ENCODE results near the gene NOTCH1. TPM values are rescaled to one million over a fixed set of nuclear protein-coding genes. Genes with fewer than 3 reads are reported as not detected.
"Not testable (repeated sequence)": the region's sequence is repeated elsewhere in the genome, so short reads cannot be mapped to it uniquely, and the experiment has no call there.

NOTCH1 gene
- total and polyA plus RNA-seq, 5 donors = 10.8 to 31.9 (median 27.8) TPM

GRCh38 chr9:136578626-136578914 is 32.7 kb upstream of the NOTCH1 start:
- intact Hi-C loops (cut with DNase I) = no loop called here
- WGBS = 50% methylated on average over 7 of the region's 7 CpGs
- no peak overlapping the region for H3K4me3 ChIP-seq (ENCODE audit: low read length)
- H3K9me3 ChIP-seq (ENCODE audit: control insufficient read depth, low read length) = no peaks in the 10 kb centered on the region
- no peaks in the 10 kb centered on the region for H3K27me3 ChIP-seq (ENCODE audit: control insufficient read depth, insufficient read depth)
- H3K27ac ChIP-seq (ENCODE audit: low read length) = no peak overlapping the region
- peak in 1 of 3 donors; percentile 64 for DNase-seq
- peak in 1 of 2 donors; percentile 31 for ATAC-seq
- H3K4me1 ChIP-seq (ENCODE audit: control insufficient read depth, insufficient read depth, low read length) = no peaks in the 10 kb centered on the region

- 70% methylated on average over 27 of the region's 27 CpGs for WGBS
- no peak overlapping the region for H3K4me3 ChIP-seq (ENCODE audit: low read length)
- no peaks in the 10 kb centered on the region for H3K27me3 ChIP-seq (ENCODE audit: control insufficient read depth, insufficient read depth)
- H3K27ac ChIP-seq (ENCODE audit: low read length) = no peak overlapping the region
- intact Hi-C loops (cut with DNase I) = no loop called here
- no peaks in the 10 kb centered on the region for H3K4me1 ChIP-seq (ENCODE audit: control insufficient read depth, insufficient read depth, low read length)
- ATAC-seq (peak in 1 of 2 donors; percentile 4), DNase-seq (peak in 2 of 3 donors; percentile 45 to 52)
- H3K9me3 ChIP-seq (ENCODE audit: control insufficient read depth, low read length) = no peaks in the 10 kb centered on the region
Measured at GRCh38 chr9:136577941-136578625, 32.2 kb upstream of the NOTCH1 start.

GRCh38 chr9:136576269-136576626 is 30.4 kb upstream of the NOTCH1 start:
- WGBS = 72% methylated on average over 8 of the region's 8 CpGs

GRCh38 chr9:136575626-136576268 is 29.9 kb upstream of the NOTCH1 start:
- DNase-seq (peak in 2 of 3 donors; percentile 21 to 53), ATAC-seq (no peak)
- intact Hi-C loops (cut with DNase I) = no loop called here
- Histone ChIP-seq H3K9me3 (ENCODE audit: control insufficient read depth, low read length) (no peaks in the 10 kb centered on the region), H3K4me3 (ENCODE audit: low read length) (no peak overlapping the region), H3K27ac (ENCODE audit: low read length) (no peak overlapping the region), H3K27me3 (ENCODE audit: control insufficient read depth, insufficient read depth) (no peaks in the 10 kb centered on the region), H3K4me1 (ENCODE audit: control insufficient read depth, insufficient read depth, low read length) (peaks cover 10% of the 10 kb centered on the region)
- 83% methylated on average over 21 of the region's 21 CpGs for WGBS

More at GRCh38 chr9:136576269-136576626, 30.4 kb upstream of the NOTCH1 start:
- Histone ChIP-seq H3K4me1 (ENCODE audit: control insufficient read depth, insufficient read depth, low read length) (peaks cover 7% of the 10 kb centered on the region), H3K27me3 (ENCODE audit: control insufficient read depth, insufficient read depth) (no peaks in the 10 kb centered on the region), H3K9me3 (ENCODE audit: control insufficient read depth, low read length) (no peaks in the 10 kb centered on the region), H3K27ac (ENCODE audit: low read length) (no peak overlapping the region), H3K4me3 (ENCODE audit: low read length) (no peak overlapping the region)
- DNase-seq (peak; percentile 54 to 72 (median 62)), ATAC-seq (peak; percentile 37 to 39)
- intact Hi-C loops (cut with DNase I) = no loop called here

- H3K9me3 ChIP-seq (ENCODE audit: control insufficient read depth, low read length); H3K4me3 ChIP-seq (ENCODE audit: low read length); H3K27me3 ChIP-seq (ENCODE audit: control insufficient read depth, insufficient read depth); ATAC-seq; H3K27ac ChIP-seq (ENCODE audit: low read length); H3K4me1 ChIP-seq (ENCODE audit: control insufficient read depth, insufficient read depth, low read length); intact Hi-C loops (cut with DNase I): not testable (repeated sequence)
- peak in 2 of 3 donors; percentile 20 to 29 for DNase-seq
- WGBS = 91% methylated on average over 16 of the region's 16 CpGs
Measured at GRCh38 chr9:136574606-136575005, 28.8 kb upstream of the NOTCH1 start.

- peak overlapping the region; percentile 39 for H3K27ac ChIP-seq (ENCODE audit: low read length)
- DNase-seq = peak in 2 of 3 donors; percentile 64 to 72
Measured at GRCh38 chr9:136572828-136573625, 27.2 kb upstream of the NOTCH1 start.

GRCh38 chr9:136572003-136572827 is 26.4 kb upstream of the NOTCH1 start:
- H3K4me1 ChIP-seq (ENCODE audit: control insufficient read depth, insufficient read depth, low read length) = peaks cover 19% of the 10 kb centered on the region
- H3K27me3 ChIP-seq (ENCODE audit: control insufficient read depth, insufficient read depth) = no peaks in the 10 kb centered on the region
- ATAC-seq (peak; percentile 65 to 70), DNase-seq (peak; percentile 68 to 86 (median 85))
- 30% methylated on average over 17 of the region's 17 CpGs for WGBS
- no peak overlapping the region for H3K4me3 ChIP-seq (ENCODE audit: low read length)
- H3K9me3 ChIP-seq (ENCODE audit: control insufficient read depth, low read length) = no peaks in the 10 kb centered on the region
- intact Hi-C loops (cut with DNase I) = no loop called here
- H3K27ac ChIP-seq (ENCODE audit: low read length) = peak overlapping the region; percentile 39

More at GRCh38 chr9:136572828-136573625, 27.2 kb upstream of the NOTCH1 start:
- Histone ChIP-seq H3K4me3 (ENCODE audit: low read length) (no peak overlapping the region), H3K4me1 (ENCODE audit: control insufficient read depth, insufficient read depth, low read length) (peaks cover 13% of the 10 kb centered on the region), H3K27me3 (ENCODE audit: control insufficient read depth, insufficient read depth) (no peaks in the 10 kb centered on the region), H3K9me3 (ENCODE audit: control insufficient read depth, low read length) (no peaks in the 10 kb centered on the region)
- intact Hi-C loops (cut with DNase I) = no loop called here
- WGBS = 64% methylated on average over 34 of the region's 34 CpGs
- no peak for ATAC-seq

- intact Hi-C loops (cut with DNase I) = no loop called here
- ATAC-seq = no peak
- Histone ChIP-seq H3K9me3 (ENCODE audit: control insufficient read depth, low read length) (no peaks in the 10 kb centered on the region), H3K4me1 (ENCODE audit: control insufficient read depth, insufficient read depth, low read length) (peaks cover 22% of the 10 kb centered on the region), H3K4me3 (ENCODE audit: low read length) (no peak overlapping the region), H3K27me3 (ENCODE audit: control insufficient read depth, insufficient read depth) (no peaks in the 10 kb centered on the region), H3K27ac (ENCODE audit: low read length) (peak overlapping the region; percentile 17)
- DNase-seq = peak in 2 of 3 donors; percentile 67 to 70
- WGBS = 45% methylated on average over 14 of the region's 14 CpGs
Measured at GRCh38 chr9:136571531-136571930, 25.7 kb upstream of the NOTCH1 start.

- ATAC-seq = no peak
- Histone ChIP-seq H3K27ac (ENCODE audit: low read length) (no peak overlapping the region), H3K4me3 (ENCODE audit: low read length) (no peak overlapping the region), H3K9me3 (ENCODE audit: control insufficient read depth, low read length) (no peaks in the 10 kb centered on the region), H3K4me1 (ENCODE audit: control insufficient read depth, insufficient read depth, low read length) (peaks cover 23% of the 10 kb centered on the region), H3K27me3 (ENCODE audit: control insufficient read depth, insufficient read depth) (no peaks in the 10 kb centered on the region)
- DNase-seq = peak; percentile 50 to 77 (median 72)
- WGBS = 65% methylated on average over 19 of the region's 19 CpGs
- intact Hi-C loops (cut with DNase I) = no loop called here
Measured at GRCh38 chr9:136570916-136571315, 25.1 kb upstream of the NOTCH1 start.

- Histone ChIP-seq H3K27ac (ENCODE audit: low read length) (no peak overlapping the region), H3K9me3 (ENCODE audit: control insufficient read depth, low read length) (no peaks in the 10 kb centered on the region), H3K27me3 (ENCODE audit: control insufficient read depth, insufficient read depth) (no peaks in the 10 kb centered on the region), H3K4me3 (ENCODE audit: low read length) (no peak overlapping the region), H3K4me1 (ENCODE audit: control insufficient read depth, insufficient read depth, low read length) (peaks cover 23% of the 10 kb centered on the region)
- peak in 2 of 3 donors; percentile 51 to 65 for DNase-seq
- intact Hi-C loops (cut with DNase I) = no loop called here
- ATAC-seq = no peak
- 88% methylated on average over 18 of the region's 18 CpGs for WGBS
Measured at GRCh38 chr9:136570191-136570845, 24.5 kb upstream of the NOTCH1 start.

Data from right cardiac atrium (tissue), 5 donors.